GM03348 (cell line): ENCODE data around the gene C1QTNF8.

Source experiments
- DNase-seq: peaks from one replicate; pipeline ENCODE4 v3.0.0; 2012; ENCODE audit warnings: low spot score

Gene C1QTNF8, protein sequence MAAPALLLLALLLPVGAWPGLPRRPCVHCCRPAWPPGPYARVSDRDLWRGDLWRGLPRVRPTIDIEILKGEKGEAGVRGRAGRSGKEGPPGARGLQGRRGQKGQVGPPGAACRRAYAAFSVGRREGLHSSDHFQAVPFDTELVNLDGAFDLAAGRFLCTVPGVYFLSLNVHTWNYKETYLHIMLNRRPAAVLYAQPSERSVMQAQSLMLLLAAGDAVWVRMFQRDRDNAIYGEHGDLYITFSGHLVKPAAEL

DNA sequence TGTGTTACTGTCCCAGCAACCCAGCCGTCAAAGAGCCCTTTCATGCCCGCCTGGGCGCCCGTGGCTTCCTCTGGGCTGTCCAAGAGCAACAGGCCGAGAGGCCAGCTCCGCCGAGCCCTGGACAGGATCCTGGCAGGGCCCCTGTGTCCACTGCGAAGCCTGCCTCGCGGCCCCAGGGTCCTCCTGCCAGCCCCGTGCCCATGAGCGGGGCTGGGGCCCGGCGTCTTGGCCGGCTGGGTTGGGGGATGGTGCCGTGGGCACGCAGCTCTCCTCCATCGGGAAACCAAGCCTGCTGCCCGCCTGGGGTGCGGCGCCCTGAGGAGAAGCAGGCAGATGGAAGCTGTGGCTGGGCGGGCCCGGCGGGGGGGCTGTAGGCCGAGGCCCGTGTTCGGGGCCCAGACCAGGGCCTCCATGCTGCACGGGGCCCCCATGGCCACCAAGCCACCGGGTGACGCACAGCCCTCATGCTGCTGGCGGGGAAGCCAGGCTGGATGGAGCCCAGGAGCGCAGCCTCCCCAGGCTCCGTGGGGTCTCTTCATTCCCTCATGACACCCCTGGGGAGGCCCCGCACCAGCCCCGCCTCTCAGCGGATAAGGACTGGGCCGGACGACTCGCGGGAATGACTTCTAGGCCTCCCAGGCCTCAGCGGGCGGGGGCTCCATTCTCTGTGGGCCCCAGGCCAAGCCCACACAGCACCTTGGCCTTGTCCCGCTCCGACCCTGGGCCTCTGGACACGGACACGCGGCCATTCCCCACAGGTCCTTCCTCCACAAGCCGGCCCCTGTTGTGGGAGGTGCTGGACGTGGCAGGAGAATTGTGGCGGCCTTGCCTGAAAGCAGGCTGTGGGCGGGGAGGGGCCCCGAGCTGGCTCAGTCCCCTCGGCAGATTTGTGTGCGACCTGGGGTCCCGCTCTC is at the start of gene C1QTNF8:
TSS of gene C1QTNF8 (minus strand) at position 76 of the 914 bp plus-strand sequence. CDS start 1,322 bp downstream, outside the sequence.
- DNase-seq, result no peak

DNA sequence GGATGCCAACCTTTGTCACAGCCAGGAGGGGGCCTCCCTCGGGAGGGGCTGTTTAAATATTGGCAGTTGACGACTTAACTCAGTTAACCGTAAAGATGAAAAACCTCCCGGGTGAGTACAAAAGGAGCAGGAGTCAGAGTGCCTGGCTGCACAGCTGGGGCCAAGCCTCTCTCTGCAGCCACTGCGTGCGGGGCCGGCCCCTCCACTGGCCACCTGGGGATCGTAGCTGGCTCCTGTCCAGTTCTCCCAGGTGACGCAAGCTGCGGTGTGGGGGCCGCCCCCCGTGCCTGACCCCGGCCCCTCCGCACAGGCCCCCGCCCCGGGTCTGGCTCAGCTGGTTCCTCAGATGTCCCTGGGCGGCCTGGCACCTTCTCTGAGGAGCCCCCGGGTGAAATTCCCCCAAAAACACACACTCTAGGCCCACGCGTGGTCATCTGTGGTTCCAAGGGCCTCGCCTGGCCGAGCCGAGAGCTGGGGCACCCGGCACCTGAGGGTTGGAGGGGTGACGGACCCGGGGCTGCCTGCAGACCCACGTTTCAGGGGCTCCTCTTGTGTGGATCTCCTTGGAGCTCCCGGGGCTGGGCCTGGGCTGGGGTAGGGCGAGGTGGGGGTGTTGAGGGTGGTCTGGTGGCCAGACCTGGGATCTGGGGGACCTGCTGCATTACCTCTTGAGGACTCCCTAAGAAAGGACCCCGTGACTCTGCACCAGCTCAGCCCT is 49.5 kb upstream of the C1QTNF8 start:
- no peak for DNase-seq

DNA sequence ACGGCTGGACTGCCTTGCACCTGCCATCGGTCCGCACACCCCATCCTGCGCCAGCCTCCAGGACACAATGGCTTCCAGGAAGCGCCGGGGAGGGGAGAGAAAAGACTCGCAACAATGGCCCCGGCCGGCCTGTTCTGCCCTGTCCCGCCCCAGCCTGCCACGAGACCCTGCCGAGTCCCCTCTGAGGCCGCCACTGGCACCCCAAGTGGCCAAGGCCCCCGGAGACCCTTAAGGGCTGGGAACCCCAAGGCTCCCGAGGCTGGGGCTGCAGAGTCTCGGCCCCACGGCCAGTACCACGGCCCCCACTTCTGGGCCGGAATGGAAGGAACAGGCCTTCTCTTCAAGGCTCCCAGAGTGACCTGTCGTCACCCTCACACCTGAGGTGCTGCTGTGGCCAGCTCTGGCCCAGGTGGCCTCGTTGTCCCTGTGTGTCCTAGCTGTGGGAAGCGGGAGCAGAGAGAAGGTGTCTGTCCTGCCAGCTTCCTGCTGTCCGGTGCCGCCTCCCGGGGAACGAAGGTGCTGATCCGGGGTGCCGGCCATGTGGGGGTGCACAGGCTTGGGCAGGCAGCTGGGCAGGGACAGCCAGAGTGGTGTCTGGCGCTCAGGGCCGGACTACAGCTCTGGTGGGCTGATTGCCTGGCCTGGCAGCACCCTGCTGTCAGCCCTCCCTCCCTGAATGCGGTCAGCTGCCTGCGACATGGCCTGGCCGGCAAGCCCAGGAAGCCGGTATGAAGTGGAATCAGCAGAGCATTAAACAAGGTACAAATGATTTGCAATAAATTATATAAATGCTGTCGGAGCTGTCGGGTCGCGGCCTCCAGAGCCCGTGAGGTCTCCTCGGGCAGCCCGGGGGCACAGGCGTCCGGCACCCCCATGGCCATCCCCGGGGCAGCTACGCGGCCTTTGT is 48.7 kb upstream of the C1QTNF8 start:
- DNase-seq, result no peak

DNA sequence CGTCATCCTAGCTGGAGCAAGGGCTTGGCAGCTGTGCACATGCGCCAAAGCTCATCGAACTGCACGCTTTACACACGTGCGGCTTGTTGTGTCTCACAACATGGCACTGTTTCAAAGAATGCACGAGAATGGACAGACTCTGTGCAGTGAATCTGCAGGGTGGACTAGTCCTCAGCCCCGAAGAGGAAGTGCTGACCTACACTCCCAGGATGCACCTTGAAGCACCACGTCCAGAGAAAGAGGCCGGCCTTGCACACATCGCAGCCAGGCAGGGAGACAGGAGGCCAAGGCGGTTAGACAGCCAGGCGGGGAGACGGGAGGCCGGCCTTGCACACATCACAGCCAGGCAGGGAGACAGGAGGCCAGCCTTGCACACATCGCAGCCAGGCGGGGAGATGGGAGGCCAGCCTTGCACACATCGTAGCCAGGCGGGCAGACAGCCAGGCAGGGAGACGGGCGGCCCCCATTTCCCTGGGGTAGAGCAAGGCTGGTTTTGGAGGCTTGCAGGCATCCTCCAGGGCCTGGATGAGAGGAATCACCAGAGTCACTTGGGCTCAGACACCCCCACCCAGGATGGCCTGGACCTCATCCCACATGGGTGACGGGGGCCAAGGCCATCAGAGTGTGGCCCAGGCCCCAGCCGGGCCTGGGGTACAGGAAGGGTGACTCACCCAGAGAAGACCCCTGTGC is 47.9 kb upstream of the C1QTNF8 start:
- DNase-seq, result no peak

DNA sequence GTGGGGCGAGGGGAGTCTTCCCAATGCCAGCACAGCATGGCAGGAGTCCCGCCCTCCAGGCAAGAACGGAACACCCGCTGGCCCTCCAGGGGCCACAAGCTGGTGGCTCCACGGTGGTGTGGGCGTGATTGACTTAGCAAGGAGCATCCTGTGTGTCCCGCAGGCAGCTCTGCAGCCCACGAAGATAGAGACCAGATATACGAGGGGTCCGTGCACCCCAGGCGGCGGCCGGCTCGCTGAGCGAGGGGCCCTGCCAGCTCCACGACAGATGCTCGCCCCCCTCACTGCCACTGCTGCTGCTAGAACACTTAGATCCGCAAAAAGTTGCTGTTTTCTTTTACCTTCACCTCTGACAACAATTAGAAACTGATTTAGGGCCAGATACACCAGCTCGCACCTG is 46.9 kb upstream of the C1QTNF8 start:
- no peak for DNase-seq

DNA sequence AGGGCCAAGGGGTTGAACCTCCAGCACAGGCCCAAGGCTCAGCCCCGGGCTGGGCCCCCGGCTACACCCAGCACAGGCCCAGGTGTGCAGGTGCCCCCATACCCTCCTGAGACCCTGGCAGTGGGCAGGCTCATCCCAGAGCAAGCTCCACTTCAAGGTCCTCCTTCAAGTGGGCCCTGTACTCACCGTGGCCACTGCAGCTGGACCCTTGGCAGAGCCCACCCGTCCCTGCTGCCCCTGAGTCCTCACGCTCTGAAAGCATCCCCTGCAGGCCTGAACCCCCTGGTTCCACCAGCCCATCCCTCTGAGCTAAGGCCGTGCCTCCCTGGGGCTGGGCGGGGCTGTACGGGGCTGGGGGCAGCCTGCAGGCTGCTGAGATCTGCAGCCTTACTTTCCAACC is 45.7 kb upstream of the C1QTNF8 start:
- DNase-seq, result no peak

DNA sequence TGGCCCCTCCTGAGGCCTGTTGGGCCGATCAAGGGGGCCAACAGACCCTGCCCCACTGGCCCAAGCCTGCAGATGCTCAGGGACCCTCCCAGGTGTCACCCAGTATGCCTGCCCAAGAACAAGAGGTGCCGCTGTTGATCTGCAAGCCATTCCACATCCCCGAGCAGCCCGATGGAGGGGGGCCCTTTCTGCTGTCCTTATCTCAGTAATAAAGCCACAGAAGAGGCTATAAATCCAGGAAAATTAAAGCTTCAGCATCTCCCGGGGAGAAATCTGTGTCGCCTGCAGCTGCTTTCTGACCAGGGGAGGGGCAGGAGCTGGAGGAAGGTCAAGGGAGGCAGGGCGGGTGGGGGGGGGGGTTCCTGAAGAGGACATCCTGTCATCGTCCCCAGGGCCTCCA is 45.1 kb upstream of the C1QTNF8 start:
- no peak for DNase-seq

DNA sequence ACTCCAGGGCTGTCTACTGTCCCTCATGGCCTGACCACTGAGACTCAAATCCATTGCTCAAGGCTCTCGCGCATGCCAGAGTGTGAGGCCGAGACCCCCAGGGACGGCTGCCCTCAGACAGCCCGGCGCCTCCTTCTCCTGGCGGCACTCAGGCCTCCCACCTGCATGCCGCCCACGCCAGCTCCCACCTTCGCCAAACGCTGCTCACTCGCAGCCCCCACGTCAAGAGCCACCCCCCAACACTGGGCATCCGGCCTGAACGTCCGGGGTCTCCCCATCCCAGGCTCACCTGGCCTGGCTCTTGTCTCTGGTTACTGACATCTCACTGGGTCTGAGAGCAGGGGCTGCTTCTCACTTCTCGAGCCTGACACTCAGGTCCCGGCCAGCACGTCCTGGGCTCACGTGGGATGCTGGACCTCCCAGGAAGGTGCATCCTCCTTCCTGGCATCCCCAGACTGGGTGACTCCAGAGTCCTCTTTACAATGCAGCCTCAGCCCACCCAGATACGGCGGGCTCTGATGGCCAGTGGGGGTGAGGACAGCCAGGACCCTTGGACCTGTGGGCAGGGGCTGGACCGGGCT is 44.6 kb upstream of the C1QTNF8 start:
- DNase-seq, result no peak

DNA sequence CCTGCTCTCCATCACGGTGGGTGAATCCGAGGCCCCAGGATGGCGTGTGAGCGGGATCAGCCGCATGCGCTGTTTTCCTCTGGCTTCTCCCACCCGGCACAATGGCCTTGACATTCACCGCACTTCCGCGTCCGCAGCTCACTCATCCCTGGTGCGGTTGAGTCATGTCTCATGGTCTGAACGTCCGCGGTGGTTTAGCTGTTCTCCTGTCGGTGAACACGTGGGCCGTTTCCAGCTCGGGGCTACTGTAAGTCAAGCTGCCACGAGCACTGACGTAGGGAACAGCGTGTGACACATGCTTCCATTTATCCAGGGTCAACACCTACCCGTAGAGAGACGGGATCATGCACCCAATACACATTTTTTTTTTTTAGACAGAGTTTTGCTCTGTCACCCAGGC is 41.6 kb upstream of the C1QTNF8 start:
- DNase-seq, result no peak

DNA sequence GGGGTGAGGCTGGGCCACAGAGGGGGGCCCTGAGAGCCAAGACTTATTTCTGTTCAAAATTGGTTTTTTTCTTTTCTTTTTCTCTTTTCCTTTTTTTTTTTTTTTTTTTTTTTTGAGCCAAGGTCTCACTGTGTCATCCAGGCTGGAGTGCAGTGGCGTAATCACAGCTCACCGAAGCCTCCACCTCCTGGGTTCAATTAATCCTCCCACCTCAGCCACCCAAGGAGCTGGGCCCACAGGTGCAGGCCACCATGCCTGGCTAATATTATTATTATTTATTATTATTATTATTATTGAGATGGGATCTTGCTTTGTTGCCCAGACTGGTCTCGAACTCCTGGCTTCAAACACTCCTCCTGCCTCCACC is 39.4 kb upstream of the C1QTNF8 start:
- DNase-seq, result no peak

DNA sequence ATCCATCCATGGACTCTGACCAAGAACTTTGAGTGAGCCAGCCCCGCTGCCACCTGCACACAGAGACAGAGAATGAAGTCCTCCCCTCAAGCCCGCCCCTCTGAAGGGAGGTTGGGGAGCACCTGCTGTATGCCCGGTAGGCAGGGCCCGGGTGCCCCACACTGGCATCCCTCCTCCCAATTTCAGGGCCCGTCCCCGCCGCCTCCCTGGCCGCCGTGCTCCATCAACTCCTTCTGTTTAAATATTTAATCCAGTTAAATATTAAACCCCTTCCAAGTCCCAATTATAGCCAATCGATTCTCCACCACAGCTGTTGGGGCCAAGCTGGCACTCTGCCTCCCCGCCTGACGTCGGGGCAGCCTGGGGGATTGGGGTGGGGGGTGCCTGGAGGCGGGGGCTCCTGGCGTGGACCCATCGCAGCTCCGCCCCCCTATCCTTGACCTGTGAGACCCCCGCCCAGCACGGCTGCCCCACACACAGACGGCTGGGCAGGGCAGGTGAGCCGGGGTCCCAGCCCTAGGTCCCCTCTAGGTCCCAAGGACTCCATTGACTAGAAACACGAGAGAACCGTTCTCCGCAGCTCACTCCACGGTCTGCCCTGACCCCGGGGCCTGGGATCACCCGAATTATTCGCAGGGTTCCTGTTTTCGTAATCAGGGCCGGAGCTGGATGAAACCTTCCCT is 38.9 kb upstream of the C1QTNF8 start:
- DNase-seq, result no peak

DNA sequence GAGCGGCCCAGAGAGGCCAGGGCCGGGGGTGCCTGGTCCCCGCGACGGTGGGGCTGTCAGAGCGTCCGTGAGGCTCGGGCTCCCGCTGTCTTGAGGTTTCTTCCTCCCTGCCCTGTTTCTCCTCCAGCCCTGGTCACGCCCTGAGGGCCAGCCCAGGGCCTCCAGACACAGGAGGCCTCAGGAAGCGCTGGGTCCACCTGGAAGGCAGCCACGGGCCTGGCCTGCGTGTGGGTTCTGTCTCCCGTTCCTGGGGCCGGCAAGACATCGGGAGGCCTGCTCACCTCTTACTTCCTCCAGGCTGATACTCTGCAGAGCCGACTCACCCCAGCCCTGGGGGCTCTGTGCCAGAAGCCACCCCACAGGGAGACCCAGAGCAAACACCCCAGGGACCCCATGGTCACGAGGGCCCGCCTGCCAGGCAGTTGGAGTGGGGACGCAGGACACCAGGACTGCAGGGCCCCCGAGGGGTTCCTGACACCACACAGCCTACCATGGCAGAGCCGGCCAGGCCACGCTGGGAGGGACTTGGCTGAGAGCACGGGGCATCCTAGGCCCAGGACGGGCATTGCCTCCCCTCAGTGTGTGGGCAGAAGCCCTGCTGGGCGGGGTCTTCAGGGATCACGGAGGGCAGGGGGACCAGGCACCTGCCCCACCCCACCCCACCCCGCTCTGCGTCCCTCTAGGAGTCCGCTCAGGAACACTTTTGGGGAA is 37.9 kb upstream of the C1QTNF8 start:
- DNase-seq, result no peak

DNA sequence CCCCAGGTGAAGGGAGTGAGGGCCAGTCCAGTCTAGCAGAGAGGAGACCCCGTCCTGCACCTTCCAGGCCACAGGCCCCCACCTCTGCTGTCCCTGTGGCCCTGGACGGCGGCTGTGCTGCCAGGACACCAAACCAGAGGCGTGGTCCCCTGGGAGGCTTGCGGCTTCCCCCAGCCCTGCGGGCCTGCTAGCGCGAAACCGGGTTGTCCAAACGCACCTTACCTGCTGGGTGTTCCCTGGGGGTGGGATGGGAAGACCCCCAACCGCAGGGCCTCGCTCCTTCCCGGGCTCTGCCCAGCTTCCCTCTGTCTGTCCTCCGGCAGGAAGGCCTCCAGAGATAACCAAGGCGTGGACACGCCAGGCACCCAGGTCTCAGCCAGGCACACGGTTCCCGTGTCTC is 37.2 kb upstream of the C1QTNF8 start:
- DNase-seq, result no peak

DNA sequence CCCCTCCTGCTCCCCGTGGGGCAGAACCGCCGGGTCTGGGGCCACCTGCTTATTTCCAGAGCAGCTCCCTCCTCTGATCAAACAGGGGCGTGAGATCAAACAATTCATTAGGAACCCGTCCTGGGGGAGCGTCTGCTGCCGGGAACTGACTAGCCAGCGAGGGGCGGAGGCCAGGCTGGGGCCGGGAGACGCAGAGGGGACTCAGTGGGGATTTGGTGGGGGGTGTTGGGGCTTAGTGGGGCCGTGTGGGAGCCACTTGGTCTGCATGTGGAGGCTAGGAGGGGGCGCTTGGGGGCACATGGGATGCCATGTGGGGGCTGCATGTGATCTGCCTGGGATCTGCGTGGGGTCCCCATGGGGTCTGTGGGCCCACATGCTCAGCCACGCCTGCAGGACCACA is 36.4 kb upstream of the C1QTNF8 start:
- DNase-seq, result no peak

DNA sequence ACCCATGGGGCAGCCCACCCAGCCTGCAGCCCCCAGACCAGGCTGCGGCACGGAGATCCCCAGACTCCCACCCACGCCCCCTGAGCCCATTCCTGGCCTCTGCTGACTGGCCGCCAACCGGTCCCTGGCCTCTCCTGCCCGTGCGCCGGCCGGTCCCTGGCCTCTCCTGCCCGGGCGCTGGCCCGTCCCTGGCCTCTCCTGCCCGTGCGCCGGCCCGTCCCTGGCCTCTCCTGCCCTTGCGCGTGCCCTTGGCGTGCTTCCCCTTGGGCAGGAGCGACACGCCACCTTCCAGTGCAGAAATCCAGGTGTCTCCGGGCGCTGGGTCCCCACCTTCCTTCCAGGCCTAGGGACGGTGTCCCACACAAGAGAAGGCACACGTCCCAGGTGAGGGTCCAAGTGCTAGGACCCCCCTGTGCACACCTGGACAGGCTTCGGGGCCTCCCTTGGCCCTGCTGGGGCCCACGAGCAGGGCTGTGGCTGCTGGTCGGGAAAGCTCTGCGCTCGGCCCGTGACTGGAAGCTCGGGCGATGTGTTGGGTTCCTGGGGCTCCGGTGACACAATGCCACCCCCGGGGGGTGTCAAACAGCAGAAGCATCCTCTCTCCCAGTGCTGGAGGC is 35.4 kb upstream of the C1QTNF8 start:
- DNase-seq, result no peak

DNA sequence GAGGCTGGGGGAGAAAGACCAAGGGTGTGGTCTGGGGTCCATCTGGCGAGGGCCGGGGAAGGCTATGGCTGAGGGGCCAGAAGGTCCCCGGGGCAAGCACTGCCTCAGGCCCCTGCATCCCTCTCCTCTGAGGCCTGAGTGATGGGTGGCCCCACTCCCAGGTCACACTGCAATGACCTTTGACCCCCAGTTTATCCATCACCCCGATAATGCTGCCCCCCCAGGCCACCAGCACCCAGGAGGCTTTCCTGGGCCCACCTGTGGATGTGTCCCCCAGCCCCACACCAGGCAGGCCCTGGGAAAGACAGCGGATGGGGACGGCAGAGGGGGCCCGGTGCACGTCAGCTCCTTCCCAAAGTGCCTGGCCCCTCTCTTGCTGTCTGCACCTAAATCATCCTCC is 34.3 kb upstream of the C1QTNF8 start:
- DNase-seq, result no peak

DNA sequence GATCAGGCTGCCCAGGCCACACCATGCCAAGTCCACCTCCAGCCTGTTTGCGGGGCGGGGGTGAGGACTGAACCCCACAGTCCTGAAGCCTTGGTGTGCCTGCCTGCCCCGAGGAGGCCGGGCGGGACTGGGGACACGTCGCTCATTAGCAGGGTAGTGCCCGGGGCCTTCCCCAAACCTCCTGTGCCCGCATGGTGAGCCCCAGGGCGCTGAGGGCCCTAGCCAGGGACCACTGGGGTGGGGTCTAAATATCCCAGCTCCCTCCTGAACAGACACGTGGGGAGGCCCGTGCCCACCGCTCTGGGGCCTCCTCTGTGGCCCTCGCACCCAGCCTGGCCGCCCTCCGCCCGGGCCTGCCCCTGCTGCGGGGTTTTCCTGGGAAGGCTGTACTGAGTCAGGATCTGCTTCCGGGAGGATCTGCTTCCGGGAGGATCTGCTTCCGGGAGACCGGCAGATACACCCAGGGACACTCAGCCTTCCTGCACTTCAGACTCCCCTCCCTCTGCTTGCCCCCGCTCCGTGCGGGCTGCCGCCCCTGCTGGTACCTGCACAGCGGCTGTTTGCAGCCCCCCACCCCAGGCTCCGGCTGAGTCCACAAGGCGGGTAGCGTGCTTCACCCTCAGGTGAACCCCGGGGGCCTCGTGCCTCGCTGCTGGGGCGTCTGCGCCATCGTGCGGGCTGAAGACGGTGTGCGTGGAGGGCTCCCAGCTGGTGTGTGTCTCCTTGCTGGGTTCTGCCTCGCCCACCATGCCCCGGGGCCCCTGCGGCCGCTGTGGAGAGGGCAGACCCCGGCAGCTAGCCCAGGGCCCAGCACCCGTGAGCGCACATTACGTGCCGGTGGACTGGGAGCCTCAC is 33.3 kb upstream of the C1QTNF8 start:
- no peak for DNase-seq
